NCI-H146 treated with DMSO at 0.1 percent for 48 hours (cell line): ENCODE data around the gene SHISA9.
"Not testable (repeated sequence)": the region's sequence is repeated elsewhere in the genome, so short reads cannot be mapped to it uniquely, and the experiment has no call there.

Source experiments
- DNase-seq: peaks from one replicate; lab custom pipeline; 2025; ENCODE audit not compliant: unreplicated experiment; lab: John Stamatoyannopoulos, UW

The SHISA9 gene

DNA sequence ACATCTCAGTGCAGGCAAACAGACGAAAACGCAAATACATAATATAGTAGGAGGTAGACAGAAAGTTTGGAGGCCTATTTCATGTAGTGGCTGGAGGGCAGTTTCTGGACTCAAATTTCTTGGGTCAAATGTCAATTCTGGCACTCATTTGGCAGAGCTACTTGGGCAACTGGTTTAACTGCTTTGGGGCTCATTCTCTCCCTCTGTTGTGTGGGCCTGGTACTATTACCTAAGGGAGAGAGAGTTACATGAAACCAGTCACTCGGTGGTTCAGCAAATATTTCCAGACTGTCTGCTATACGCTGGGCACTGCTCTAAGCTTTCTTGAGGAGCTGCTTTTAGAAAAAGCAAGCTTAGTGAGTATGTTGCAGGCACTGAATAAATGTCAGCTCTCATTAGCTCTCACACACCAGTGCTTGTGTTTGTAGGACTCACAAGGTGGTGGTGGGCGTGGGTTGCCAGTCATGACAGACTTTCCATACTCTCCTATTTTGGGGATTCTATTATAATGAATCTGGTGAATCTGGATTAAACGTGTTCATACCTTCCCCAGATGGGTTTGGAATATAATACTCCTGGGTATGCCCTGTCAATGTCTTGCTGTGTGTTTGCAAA lies 1.8 kb upstream of the SHISA9 start:
- DNase-seq = no peak

- DNase-seq = no peak
Observed at GRCh38 chr16:12900156-12900555, 1.2 kb upstream of the SHISA9 start.

DNA sequence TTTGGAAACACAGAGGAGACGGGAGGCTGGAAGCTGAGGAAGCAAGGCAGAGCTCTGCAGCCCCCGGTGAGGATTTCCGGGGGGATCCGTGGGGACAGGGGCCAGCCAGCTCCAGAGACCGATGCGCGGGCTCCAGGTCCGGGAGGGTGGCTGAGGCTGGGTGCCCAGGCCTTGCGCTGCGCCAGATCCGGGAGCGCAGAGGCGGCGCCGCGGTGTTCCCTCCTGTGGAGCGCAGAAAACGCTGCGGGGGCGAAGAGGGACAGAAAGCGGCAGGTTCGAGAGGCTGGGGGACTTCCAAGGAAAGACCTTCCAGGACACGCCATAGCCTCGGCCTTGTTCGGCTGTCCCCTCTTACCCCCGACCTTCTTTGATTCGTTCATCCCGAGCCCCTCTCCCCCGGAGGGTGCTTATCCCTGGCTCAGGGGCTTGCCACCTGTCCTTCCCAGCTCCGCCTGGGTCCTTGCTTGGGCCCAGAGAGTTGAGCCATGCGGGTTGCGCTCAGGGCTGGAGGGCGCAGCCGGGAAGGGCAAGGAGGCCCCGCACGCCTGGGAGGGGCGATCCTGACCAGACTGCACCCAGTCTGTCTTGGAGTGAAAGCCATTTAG lies 697 bp upstream of the SHISA9 start:
- no peak for DNase-seq

DNA sequence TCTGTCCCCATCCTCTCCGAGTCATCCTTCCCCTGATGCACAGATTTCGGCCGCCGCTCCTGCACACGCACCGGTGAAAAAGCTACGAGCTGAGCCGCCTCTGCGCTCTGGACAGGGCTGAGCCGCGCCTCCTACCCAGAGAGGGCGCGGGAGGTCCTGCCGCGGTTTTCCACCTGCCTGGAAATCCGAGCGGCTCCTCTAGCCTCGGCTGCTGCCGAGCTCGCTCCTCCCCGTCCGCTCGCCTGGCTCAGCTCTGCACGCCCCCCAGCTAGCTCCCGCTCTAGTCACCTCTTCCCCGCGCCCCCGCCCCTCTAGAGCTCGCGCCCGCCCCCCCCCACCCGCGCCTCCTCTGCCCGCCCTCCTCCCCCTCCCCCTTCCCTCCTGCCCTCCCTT lies 198 bp upstream of the SHISA9 start:
- DNase-seq = peak; percentile 44

- DNase-seq = no peak
Observed at GRCh38 chr16:12902511-12903372, 1.3 kb downstream of the SHISA9 start.

DNA sequence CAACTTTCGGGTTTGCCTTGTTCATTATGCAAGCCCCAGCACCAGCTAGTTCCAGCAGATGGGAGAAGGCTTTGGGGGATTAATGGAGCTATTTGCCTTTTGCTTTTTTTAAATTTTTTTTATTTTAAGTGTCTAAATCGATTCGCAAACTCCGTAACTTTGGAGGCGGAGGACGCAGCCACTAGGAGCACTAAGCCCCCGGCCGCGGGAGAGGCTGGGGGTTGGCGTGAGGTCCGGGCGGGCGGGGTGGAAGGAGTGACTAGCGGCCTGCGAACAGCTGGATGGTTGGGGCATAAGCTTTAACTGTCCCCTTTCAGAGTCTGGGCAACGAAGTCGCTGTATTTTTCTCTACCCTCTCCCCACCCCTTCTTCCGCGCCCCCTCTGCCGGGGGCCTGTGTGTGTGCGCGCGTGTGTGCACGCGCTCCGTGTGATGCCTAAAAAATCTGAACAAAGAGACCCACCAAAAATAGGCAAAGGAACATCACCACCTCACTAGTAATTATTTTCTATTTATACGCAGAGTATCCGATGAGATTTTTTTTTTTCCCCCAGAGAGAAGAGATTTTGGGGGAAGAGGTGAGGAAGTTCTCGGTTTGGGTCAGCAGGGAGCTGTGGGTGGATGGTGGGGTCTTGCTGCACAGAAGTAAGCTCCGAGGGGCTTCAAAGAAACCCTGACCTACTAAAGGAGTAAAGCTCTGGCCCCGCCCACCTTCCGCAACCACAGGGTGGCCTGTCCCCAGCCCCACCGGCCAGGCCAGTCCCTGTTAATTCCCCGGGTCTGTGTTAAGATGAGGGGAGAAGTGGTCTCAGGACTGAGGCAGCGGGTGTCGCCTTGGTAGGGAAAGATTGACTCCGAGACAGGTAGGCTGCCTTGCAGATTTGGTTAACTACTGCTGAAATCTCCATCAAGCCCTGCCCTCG lies 2.3 kb downstream of the SHISA9 start:
- no peak for DNase-seq

GRCh38 chr16:12904329-12904671 lies 2.9 kb downstream of the SHISA9 start:
- DNase-seq = no peak

DNA sequence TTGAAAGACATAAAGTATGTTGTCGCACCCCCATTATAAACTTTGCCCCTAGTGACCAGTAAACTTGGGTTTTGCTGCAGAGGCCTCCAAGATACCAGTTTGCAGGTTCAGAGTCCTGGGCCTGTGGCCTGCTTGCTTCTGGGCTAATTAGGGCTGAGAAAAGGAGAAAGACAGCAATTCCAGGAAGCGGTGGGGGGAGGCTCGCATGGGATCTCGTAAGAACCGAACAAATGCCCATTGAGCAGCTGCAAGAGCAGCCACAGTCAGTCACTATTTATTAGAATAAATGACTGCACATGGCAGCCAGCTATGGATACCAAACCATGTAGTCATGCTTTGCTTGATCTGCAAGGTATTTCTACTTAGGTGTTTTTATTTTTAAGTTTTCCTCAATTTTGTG lies 4.9 kb downstream of the SHISA9 start:
- no peak for DNase-seq

GRCh38 chr16:12906765-12907516 lies 5.5 kb downstream of the SHISA9 start:
- no peak for DNase-seq

DNA sequence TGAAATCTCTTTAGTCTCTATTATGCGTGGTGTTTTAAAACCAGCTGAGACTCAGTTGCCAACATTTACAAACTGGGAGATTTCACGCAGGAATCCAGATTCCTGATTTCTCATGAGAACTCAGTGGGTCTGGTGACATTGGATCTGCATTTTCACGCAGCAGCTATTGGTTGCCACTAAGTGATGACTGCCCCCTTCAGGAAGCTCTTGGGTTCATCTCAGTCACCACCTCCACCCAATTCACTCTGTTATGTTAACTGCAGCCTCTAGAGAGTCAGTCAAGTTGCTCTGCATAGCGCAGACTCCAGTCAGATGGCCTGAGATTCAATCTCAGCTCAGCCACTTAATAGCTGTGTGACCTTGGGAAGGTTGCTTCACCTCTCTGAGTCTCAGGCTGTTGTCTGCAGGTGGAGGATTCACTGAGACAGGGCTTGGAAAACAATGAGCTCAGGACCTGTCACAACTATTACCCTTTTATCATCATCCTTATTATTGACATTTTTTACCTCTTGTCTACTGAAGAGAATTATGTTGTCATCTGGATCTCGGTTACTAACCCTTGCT lies 6.4 kb downstream of the SHISA9 start:
- no peak for DNase-seq

- DNase-seq = no peak
Observed at GRCh38 chr16:12917246-12917645, 15.8 kb downstream of the SHISA9 start.

- no peak for DNase-seq
Observed at GRCh38 chr16:12917653-12918052, 16.3 kb downstream of the SHISA9 start.

GRCh38 chr16:12920739-12921138 lies 19.3 kb downstream of the SHISA9 start:
- DNase-seq = no peak

- not testable (repeated sequence) for DNase-seq
Observed at GRCh38 chr16:12923640-12924039, 22.2 kb downstream of the SHISA9 start.

DNA sequence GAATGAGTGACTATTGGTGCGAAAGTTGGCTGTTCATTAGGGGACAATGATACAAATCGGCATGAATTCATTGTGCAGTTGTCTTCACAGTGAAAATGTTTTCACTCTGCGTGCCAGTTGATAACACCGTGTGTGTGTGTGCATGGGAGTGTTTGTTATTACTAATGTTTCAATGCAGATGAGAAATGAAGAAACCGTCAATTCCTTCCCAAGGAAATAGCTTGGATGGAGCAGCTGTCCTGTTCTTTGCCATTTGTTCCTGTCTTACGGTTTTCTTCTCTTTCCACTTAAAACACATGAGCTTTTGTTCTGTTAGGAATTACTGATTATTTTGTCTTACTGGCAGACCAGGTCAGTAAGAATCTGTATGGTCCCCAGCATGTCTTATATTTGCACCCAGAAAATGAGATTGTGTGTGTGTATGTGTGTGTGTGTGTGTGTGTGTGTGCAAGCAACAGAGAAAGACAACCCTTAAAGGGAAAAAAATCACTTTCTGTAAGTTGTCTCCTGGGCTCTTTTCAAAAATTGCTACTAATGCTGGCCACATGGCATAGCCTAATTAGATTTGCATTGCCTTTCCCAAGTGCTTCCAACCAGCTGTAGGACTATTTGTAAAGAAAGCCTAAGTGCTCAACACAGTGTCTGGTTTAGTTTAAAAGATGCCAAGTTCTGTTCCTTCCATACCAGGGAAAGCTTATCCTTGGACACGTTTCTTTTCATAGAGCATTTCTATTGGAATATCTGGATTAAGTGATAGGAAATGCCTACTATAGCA lies 23.8 kb downstream of the SHISA9 start:
- no peak for DNase-seq

- DNase-seq = no peak
Observed at GRCh38 chr16:12927591-12927990, 26.2 kb downstream of the SHISA9 start.

DNA sequence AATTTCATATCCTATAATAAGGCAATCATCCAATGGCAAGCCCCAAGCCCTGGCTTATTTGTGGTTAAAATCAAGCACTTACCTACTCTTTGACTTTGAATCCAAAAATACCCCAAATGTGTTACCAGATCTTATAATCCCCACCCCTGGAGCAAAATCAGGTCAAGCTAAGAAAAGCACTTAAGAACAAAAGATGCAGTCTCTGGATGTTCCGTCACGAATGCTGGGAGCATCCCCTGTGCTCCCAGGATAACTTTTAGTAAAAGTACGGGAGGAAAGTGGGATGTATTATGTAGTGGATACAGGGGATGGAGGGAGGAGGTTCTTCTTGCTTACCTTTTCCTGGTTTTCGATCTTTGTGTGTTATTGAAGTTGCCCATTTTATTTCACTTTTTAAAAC lies 29.5 kb downstream of the SHISA9 start:
- DNase-seq = no peak

DNA sequence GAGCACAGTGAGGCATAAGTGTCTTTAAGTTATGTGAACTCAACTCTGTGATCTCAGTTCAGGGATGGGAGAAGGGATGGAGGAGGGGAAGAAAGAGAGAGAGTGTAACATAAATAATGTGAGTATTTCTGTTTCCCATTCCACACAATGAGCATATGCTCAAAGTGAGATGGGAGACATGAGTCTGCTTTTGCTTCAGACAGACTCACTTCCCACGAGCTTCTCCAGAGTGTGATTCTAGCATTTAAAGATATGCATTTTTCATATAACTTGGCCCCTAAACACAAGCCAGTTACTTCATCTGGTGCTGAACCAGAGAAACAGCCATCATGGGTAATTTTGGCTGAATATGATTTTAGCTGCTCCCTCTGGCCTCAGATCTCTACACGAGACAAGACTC lies 35.0 kb downstream of the SHISA9 start:
- DNase-seq = no peak

DNA sequence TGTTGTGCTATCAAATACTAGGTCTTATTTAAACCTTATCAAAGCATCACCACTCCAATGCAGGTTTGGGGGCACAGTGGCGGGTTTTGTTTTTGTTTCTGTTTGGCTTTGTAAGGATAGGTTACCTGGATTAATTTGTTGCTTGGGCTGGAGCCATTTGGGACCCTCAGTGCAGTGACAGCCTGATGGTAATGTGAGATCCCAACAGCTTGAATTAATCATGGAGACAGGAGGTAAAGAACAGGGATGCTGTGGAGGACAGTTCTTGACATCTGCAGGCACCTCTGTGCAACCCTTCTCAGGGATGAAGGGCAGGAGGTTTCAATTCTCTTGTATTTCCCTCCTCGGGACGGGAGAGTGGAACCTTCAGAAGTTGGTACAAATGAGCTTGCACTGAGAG lies 40.5 kb downstream of the SHISA9 start:
- no peak for DNase-seq

- DNase-seq = no peak
Observed at GRCh38 chr16:12942861-12943260, 41.5 kb downstream of the SHISA9 start.
